ENCODE data around the gene S100P. TPM values are rescaled to one million over a fixed set of nuclear protein-coding genes. Genes with fewer than 3 reads are reported as not detected.
A peak's percentile ranks its signal among the peaks of the same experiment; 100 is the strongest.

Gene S100P
- total and polyA plus RNA-seq, 3 experiments from 2014 or later: 1.0 to 1.7 (median 1.2) TPM

GRCh38 chr4:6655924-6656323, 37.8 kb upstream of the S100P start:
- Histone ChIP-seq H3K9me3 (ENCODE audit: low read length) (no peaks in the 10 kb centered on the region), H3K27ac (ENCODE audit: low read depth, low read length) (no peak overlapping the region), H3K36me3 (ENCODE audit: insufficient read depth, low read length) (no peaks in the 10 kb centered on the region), H3K4me3 (ENCODE audit: low read length) (no peak overlapping the region), H3K27me3 (ENCODE audit: insufficient read depth, low read length, poor library complexity, severe bottlenecking) (no peaks in the 10 kb centered on the region), H3K4me1 (ENCODE audit: insufficient read depth, low read length) (peaks cover 7% of the 10 kb centered on the region)
- Mint-ChIP-seq H3K36me3 (no peaks in the 10 kb centered on the region), H3K4me1 (peaks cover 6 to 13% (median 7%) of the 10 kb centered on the region in 3 donors), H3K27me3 (no peaks in the 10 kb centered on the region), H3K4me3 (no peak overlapping the region), H3K27ac (no peak overlapping the region), H3K9me3 (peaks cover 0 to 2% (median 0%) of the 10 kb centered on the region in 5 donors)
- CTCF ChIA-PET: interaction anchor here (0.7 kb wide), 1 partner anchor 19 kb away, joined by 4 read pairs; no protein-coding TSS in a partner anchor
- no peak for DNase-seq
- POLR2A ChIA-PET: interaction anchor here (1.2 kb wide), 1 partner anchor 13 kb away, joined by 3 read pairs; no protein-coding TSS in a partner anchor

- POLR2A ChIA-PET: interaction anchor here (0.7 to 2.5 kb wide), 3 partner anchors 17 to 225 kb away, joined by 3 to 17 read pairs (median 11); partner anchors contain the start of gene MRFAP1
- no peak overlapping the region for H3K27ac Mint-ChIP-seq
- H3K4me3 Mint-ChIP-seq: peak overlapping the region in 4 of 7 donors; percentile 24 to 79 (median 66)
- Histone ChIP-seq H3K4me1 (ENCODE audit: insufficient read depth, low read length) (peaks cover 7% of the 10 kb centered on the region), H3K4me3 (ENCODE audit: low read length) (no peak overlapping the region), H3K36me3 (ENCODE audit: insufficient read depth, low read length) (no peaks in the 10 kb centered on the region), H3K27me3 (ENCODE audit: insufficient read depth, low read length, poor library complexity, severe bottlenecking) (no peaks in the 10 kb centered on the region), H3K27ac (ENCODE audit: low read depth, low read length) (no peak overlapping the region), H3K9me3 (ENCODE audit: low read length) (no peaks in the 10 kb centered on the region)
- H3K27me3 Mint-ChIP-seq: peaks cover under 1 to 6% of the 10 kb centered on the region in 2 donors
- peaks cover 0 to 2% (median 0%) of the 10 kb centered on the region in 5 donors for H3K9me3 Mint-ChIP-seq
- CTCF ChIA-PET: interaction anchor here (0.8 to 2.2 kb wide), 4 partner anchors 16 to 202 kb away, joined by 3 to 5 read pairs (median 5); partner anchors contain the start of gene MRFAP1L1
- DNase-seq: no peak
- H3K36me3 Mint-ChIP-seq: no peaks in the 10 kb centered on the region
- peaks cover 6 to 13% (median 7%) of the 10 kb centered on the region in 3 donors for H3K4me1 Mint-ChIP-seq
Observed at GRCh38 chr4:6657242-6658208, 36.2 kb upstream of the S100P start.

GRCh38 chr4:6658209-6658595, 35.5 kb upstream of the S100P start:
- Histone ChIP-seq H3K9me3 (ENCODE audit: low read length) (no peaks in the 10 kb centered on the region), H3K27ac (ENCODE audit: low read depth, low read length) (no peak overlapping the region), H3K27me3 (ENCODE audit: insufficient read depth, low read length, poor library complexity, severe bottlenecking) (no peaks in the 10 kb centered on the region), H3K4me1 (ENCODE audit: insufficient read depth, low read length) (peaks cover 7% of the 10 kb centered on the region), H3K36me3 (ENCODE audit: insufficient read depth, low read length) (no peaks in the 10 kb centered on the region), H3K4me3 (ENCODE audit: low read length) (peak overlapping the region; percentile 5)
- peaks cover 5 to 12% of the 10 kb centered on the region in 2 donors for H3K27me3 Mint-ChIP-seq
- peaks cover 0 to 2% (median 0%) of the 10 kb centered on the region in 3 donors for H3K36me3 Mint-ChIP-seq
- peaks cover 6 to 13% (median 7%) of the 10 kb centered on the region in 3 donors for H3K4me1 Mint-ChIP-seq
- DNase-seq: no peak
- peak overlapping the region in 2 of 8 donors; percentile 51 to 77 for H3K27ac Mint-ChIP-seq
- ChIA-PET CTCF (interaction anchor here (0.8 to 2.4 kb wide), 7 partner anchors 15 to 201 kb away, joined by 3 to 7 read pairs (median 5); partner anchors contain the start of gene MRFAP1L1), POLR2A (interaction anchor here (1.9 to 2.5 kb wide), 2 partner anchors 16 to 17 kb away, joined by 11 to 17 read pairs; partner anchors contain the start of gene MRFAP1)
- H3K4me3 Mint-ChIP-seq: peak overlapping the region; percentile 24 to 85 (median 69)
- peaks cover 0 to 2% (median 0%) of the 10 kb centered on the region in 5 donors for H3K9me3 Mint-ChIP-seq

GRCh38 chr4:6658597-6659075, 35.0 kb upstream of the S100P start:
- peak overlapping the region; percentile 5 for H3K4me3 ChIP-seq (ENCODE audit: low read length)
- DNase-seq: peak; percentile 30 to 67 (median 52)
- H3K4me1 Mint-ChIP-seq: peaks cover 6 to 15% (median 7%) of the 10 kb centered on the region in 3 donors
- CTCF ChIA-PET: interaction anchor here (1.3 to 2.4 kb wide), 7 partner anchors 15 to 215 kb away, joined by 3 to 7 read pairs (median 5); partner anchors contain the start of genes MRFAP1 and MRFAP1L1
- no peaks in the 10 kb centered on the region for H3K9me3 ChIP-seq (ENCODE audit: low read length)
- H3K27ac Mint-ChIP-seq: peak overlapping the region in 4 of 8 donors; percentile 7 to 77 (median 52)
- peak overlapping the region; percentile 54 to 85 (median 69) for H3K4me3 Mint-ChIP-seq
- peaks cover 0 to 2% (median 0%) of the 10 kb centered on the region in 3 donors for H3K36me3 Mint-ChIP-seq
- peaks cover 8 to 16% of the 10 kb centered on the region in 2 donors for H3K27me3 Mint-ChIP-seq
- no peaks in the 10 kb centered on the region for H3K9me3 Mint-ChIP-seq
- no peak overlapping the region for H3K27ac ChIP-seq (ENCODE audit: low read depth, low read length)
- no peaks in the 10 kb centered on the region for H3K27me3 ChIP-seq (ENCODE audit: insufficient read depth, low read length, poor library complexity, severe bottlenecking)
- H3K36me3 ChIP-seq (ENCODE audit: insufficient read depth, low read length): no peaks in the 10 kb centered on the region
- POLR2A ChIA-PET: interaction anchor here (0.8 to 2.5 kb wide), 3 partner anchors 15 to 18 kb away, joined by 5 to 17 read pairs (median 11); partner anchors contain the start of gene MRFAP1
- peaks cover 7% of the 10 kb centered on the region for H3K4me1 ChIP-seq (ENCODE audit: insufficient read depth, low read length)

GRCh38 chr4:6659897-6660296, 33.8 kb upstream of the S100P start:
- Histone ChIP-seq H3K4me3 (ENCODE audit: low read length) (no peak overlapping the region), H3K4me1 (ENCODE audit: insufficient read depth, low read length) (peaks cover 11% of the 10 kb centered on the region), H3K27me3 (ENCODE audit: insufficient read depth, low read length, poor library complexity, severe bottlenecking) (no peaks in the 10 kb centered on the region), H3K9me3 (ENCODE audit: low read length) (no peaks in the 10 kb centered on the region), H3K27ac (ENCODE audit: low read depth, low read length) (no peak overlapping the region), H3K36me3 (ENCODE audit: insufficient read depth, low read length) (no peaks in the 10 kb centered on the region)
- DNase-seq: no peak
- H3K4me3 Mint-ChIP-seq: peak overlapping the region in 1 of 7 donors; percentile 11
- ChIA-PET CTCF (interaction anchor here (1.3 to 2.4 kb wide), 7 partner anchors 13 to 213 kb away, joined by 3 to 7 read pairs (median 5); partner anchors contain the start of genes MRFAP1 and MRFAP1L1), POLR2A (no interaction called here)
- peaks cover 9 to 17% of the 10 kb centered on the region in 2 donors for H3K27me3 Mint-ChIP-seq
- peaks cover 6 to 16% (median 7%) of the 10 kb centered on the region in 3 donors for H3K4me1 Mint-ChIP-seq
- H3K27ac Mint-ChIP-seq: no peak overlapping the region
- peaks cover 0 to 2% (median 0%) of the 10 kb centered on the region in 3 donors for H3K36me3 Mint-ChIP-seq
- no peaks in the 10 kb centered on the region for H3K9me3 Mint-ChIP-seq

- Histone ChIP-seq H3K4me1 (ENCODE audit: insufficient read depth, low read length) (peaks cover 15% of the 10 kb centered on the region), H3K9me3 (ENCODE audit: low read length) (no peaks in the 10 kb centered on the region), H3K36me3 (ENCODE audit: insufficient read depth, low read length) (no peaks in the 10 kb centered on the region), H3K27ac (ENCODE audit: low read depth, low read length) (no peak overlapping the region), H3K4me3 (ENCODE audit: low read length) (no peak overlapping the region), H3K27me3 (ENCODE audit: insufficient read depth, low read length, poor library complexity, severe bottlenecking) (no peaks in the 10 kb centered on the region)
- H3K9me3 Mint-ChIP-seq: no peaks in the 10 kb centered on the region
- H3K36me3 Mint-ChIP-seq: peaks cover 0 to 2% (median 0%) of the 10 kb centered on the region in 3 donors
- CTCF ChIA-PET: interaction anchor here (1.7 to 2.4 kb wide), 2 partner anchors 13 to 213 kb away, joined by 5 to 7 read pairs; a partner anchor contains a TSS
- H3K27ac Mint-ChIP-seq: no peak overlapping the region
- POLR2A ChIA-PET: no interaction called here
- peaks cover 9 to 17% of the 10 kb centered on the region in 2 donors for H3K27me3 Mint-ChIP-seq
- peaks cover 6 to 16% (median 7%) of the 10 kb centered on the region in 3 donors for H3K4me1 Mint-ChIP-seq
- DNase-seq: no peak
- H3K4me3 Mint-ChIP-seq: no peak overlapping the region
Observed at GRCh38 chr4:6660430-6660829, 33.2 kb upstream of the S100P start.

GRCh38 chr4:6662591-6662990, 31.1 kb upstream of the S100P start:
- H3K4me1 Mint-ChIP-seq: peaks cover 6 to 16% (median 7%) of the 10 kb centered on the region in 3 donors
- H3K4me1 ChIP-seq (ENCODE audit: insufficient read depth, low read length): peaks cover 15% of the 10 kb centered on the region
- DNase-seq: no peak
- H3K9me3 ChIP-seq (ENCODE audit: low read length): no peaks in the 10 kb centered on the region
- no peak overlapping the region for H3K4me3 ChIP-seq (ENCODE audit: low read length)
- no peaks in the 10 kb centered on the region for H3K9me3 Mint-ChIP-seq
- no peaks in the 10 kb centered on the region for H3K27me3 ChIP-seq (ENCODE audit: insufficient read depth, low read length, poor library complexity, severe bottlenecking)
- H3K27ac ChIP-seq (ENCODE audit: low read depth, low read length): no peak overlapping the region
- no peaks in the 10 kb centered on the region for H3K36me3 ChIP-seq (ENCODE audit: insufficient read depth, low read length)
- H3K4me3 Mint-ChIP-seq: peak overlapping the region in 1 of 7 donors; percentile 24
- peaks cover 0 to 2% (median 0%) of the 10 kb centered on the region in 3 donors for H3K36me3 Mint-ChIP-seq
- ChIA-PET CTCF (interaction anchor here (0.7 to 2.3 kb wide), 4 partner anchors 13 to 264 kb away, joined by 3 to 6 read pairs (median 3); partner anchors contain the start of gene BLOC1S4), POLR2A (interaction anchor here (0.6 kb wide), 1 partner anchor 1282 kb away, joined by 4 read pairs; no protein-coding TSS in a partner anchor)
- peaks cover 9 to 17% of the 10 kb centered on the region in 2 donors for H3K27me3 Mint-ChIP-seq
- peak overlapping the region in 1 of 8 donors; percentile 7 for H3K27ac Mint-ChIP-seq
